Endodermal cell (in vitro differentiated cells): ENCODE data around the gene PRKAR2B. TPM values are rescaled to one million over a fixed set of nuclear protein-coding genes. Genes with fewer than 3 reads are reported as not detected.

Source experiments
- DNase-seq: peaks from one replicate; pipeline ENCODE4 v3.0.0-alpha.2; 2017
- H3K27ac ChIP-seq: 2 replicates; pipeline ENCODE4 v1.5.1; 2013; ENCODE audit warnings: mild to moderate bottlenecking, low read depth, low read length, moderate library complexity
- H3K27me3 ChIP-seq: 2 replicates; pipeline ENCODE4 v1.6.1; 2013; ENCODE audit warnings: mild to moderate bottlenecking, low read length, moderate library complexity; ENCODE audit not compliant: insufficient read depth, control insufficient read depth, poor library complexity, severe bottlenecking
- H3K36me3 ChIP-seq: 2 replicates; pipeline ENCODE4 v1.7.0; 2013; ENCODE audit warnings: mild to moderate bottlenecking, low read length, moderate library complexity; ENCODE audit not compliant: control insufficient read depth, insufficient read depth
- H3K4me1 ChIP-seq: one replicate; pipeline ENCODE4 v1.7.0; 2013; ENCODE audit warnings: low read length; ENCODE audit not compliant: control insufficient read depth, insufficient read depth
- H3K4me3 ChIP-seq: 2 replicates; pipeline ENCODE4 v1.5.1; 2013; ENCODE audit warnings: mild to moderate bottlenecking, low read length, moderate library complexity
- H3K9ac ChIP-seq: 2 replicates; pipeline ENCODE4 v1.6.1; 2013; ENCODE audit warnings: mild to moderate bottlenecking, low read length, moderate library complexity; ENCODE audit not compliant: poor library complexity, severe bottlenecking; ENCODE audit errors: extremely low read depth
- H3K9me3 ChIP-seq: 2 replicates; pipeline ENCODE4 v1.6.1; 2013; ENCODE audit warnings: mild to moderate bottlenecking, low read length, moderate library complexity; ENCODE audit not compliant: control insufficient read depth
- H3K27ac Mint-ChIP-seq: 2 replicates; pipeline ENCODE4 v1.8.0; 2020; ENCODE audit warnings: mixed read lengths
- H3K27me3 Mint-ChIP-seq: 2 replicates; pipeline ENCODE4 v1.8.0; 2021; ENCODE audit warnings: mild to moderate bottlenecking, mixed read lengths; ENCODE audit not compliant: insufficient read depth
- H3K36me3 Mint-ChIP-seq: 2 replicates; pipeline ENCODE4 v1.8.0; 2020; ENCODE audit warnings: low read depth, mixed read lengths
- H3K4me1 Mint-ChIP-seq: 2 replicates; pipeline ENCODE4 v1.8.0; 2020; ENCODE audit warnings: mixed read lengths
- H3K4me3 Mint-ChIP-seq: 2 replicates; pipeline ENCODE4 v1.8.0; 2020; ENCODE audit warnings: mild to moderate bottlenecking, moderate library complexity, mixed read lengths
- H3K9me3 Mint-ChIP-seq: 2 replicates; pipeline ENCODE4 v1.8.0; 2020; ENCODE audit warnings: mild to moderate bottlenecking, mixed read lengths
- CTCF ChIP-seq: fragments of 200-600 bp; sonication (generic); conservative IDR thresholded peaks from 2 replicates; pipeline ENCODE4 v1.5.0; 2021; ENCODE audit warnings: antibody characterized with exemption, mild to moderate bottlenecking
- WGBS, 2 experiments: methylation state at CpG; one replicate each; pipeline versions ENCODE4 v1.1.5 to v1.1.7; 2013; ENCODE audit warnings: missing lambda C conversion rate in 2 of 2, mixed read lengths in 1 of 2; ENCODE audit not compliant: insufficient coverage in 1 of 2, insufficient read length in 1 of 2; 5-methylcytosine and 5-hydroxymethylcytosine counted together
- total RNA-seq, 2 donors: library from RNA; stranded (reverse); fragmentation: NEBNext Ultra II Directional in 1 of 2; extraction: Animal tissue kit (Norgen Biotek cat#: 25700) in 1 of 2; gene quantifications; 2 replicates in 1 of 2; 3 replicates in 1 of 2; pipeline ENCODE4 v1.2.1, GENCODE V29; 2021

The PRKAR2B gene
- total RNA-seq, 2 donors from 2014 or later: 7.3 to 10.2 TPM

DNA sequence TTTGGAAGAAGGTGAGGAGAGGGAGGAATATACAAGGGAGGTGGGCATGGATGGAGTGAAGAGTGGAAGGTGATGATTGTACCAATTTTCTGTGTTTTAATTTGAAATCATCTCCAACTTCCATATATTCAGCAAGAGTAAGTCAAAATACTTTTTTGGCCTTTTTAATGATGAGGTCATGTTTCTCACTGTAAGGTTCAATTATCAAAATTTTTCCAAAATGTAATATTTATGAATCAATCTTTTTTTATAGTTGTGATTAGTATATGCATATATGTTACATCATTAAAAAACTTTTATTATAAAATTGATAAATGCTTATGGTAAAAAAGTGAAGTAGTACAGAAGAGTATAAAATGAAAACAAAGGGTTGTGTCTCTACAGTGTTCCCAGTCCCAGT lies 40.7 kb downstream of the PRKAR2B start:
- no peaks in the 10 kb centered on the region for H3K27me3 Mint-ChIP-seq
- no peaks in the 10 kb centered on the region for H3K27me3 ChIP-seq
- H3K27ac Mint-ChIP-seq: no peak overlapping the region
- no peak for DNase-seq
- H3K9ac ChIP-seq: no peak overlapping the region
- H3K36me3 ChIP-seq: no peaks in the 10 kb centered on the region
- no peaks in the 10 kb centered on the region for H3K36me3 Mint-ChIP-seq
- H3K9me3 ChIP-seq: no peaks in the 10 kb centered on the region
- H3K27ac ChIP-seq: no peak overlapping the region
- no peaks in the 10 kb centered on the region for H3K9me3 Mint-ChIP-seq
- no peak for TF ChIP-seq CTCF
- peaks cover 3% of the 10 kb centered on the region for H3K4me1 ChIP-seq
- no peak overlapping the region for H3K4me3 Mint-ChIP-seq
- no peak overlapping the region for H3K4me3 ChIP-seq
- H3K4me1 Mint-ChIP-seq: peaks cover 7% of the 10 kb centered on the region

DNA sequence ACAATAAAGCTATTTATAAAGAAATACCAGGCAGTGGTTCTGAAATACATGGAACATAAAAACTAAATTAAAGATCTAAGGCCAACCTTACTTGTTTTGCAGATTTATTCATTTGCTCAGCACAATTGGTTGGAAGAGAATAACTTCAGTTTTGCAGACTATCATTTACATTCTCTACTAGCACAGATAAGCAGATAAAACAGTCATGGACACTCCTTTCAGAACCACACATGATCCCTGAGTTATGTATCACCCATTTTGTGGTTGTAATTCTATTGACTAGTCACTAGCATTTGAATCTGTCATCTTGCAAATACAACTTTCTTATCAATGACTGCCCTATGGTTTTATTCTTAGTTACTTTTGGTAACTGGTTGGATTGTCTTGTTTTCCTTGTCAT lies 45.1 kb downstream of the PRKAR2B start:
- Mint-ChIP-seq H3K27ac (no peak overlapping the region), H3K27me3 (no peaks in the 10 kb centered on the region)

DNA sequence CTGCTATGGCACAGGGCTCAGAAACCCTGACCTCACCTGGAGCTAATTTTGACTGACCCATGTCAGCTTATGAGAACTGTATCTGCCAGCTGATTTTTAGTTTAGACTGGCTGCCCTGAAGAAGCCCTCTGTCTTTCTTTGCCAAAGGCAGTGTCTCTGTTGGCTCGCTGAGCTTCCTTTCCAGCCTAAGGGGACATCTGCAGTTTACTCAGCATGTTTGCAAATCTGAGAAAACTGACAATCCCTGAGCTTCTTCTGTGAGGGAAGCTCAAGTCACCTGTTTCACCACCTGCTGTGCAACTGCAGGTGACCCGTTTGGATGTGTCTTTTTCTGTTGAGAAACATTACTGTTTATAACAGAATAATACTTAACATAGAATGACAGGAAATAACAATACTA lies 46.0 kb downstream of the PRKAR2B start:
- H3K4me3 ChIP-seq: no peak overlapping the region
- WGBS, 2 experiments: 31 to 33% methylated on average over 1 to 2 of the region's 2 CpGs
- no peaks in the 10 kb centered on the region for H3K36me3 Mint-ChIP-seq
- no peaks in the 10 kb centered on the region for H3K27me3 ChIP-seq
- no peak for TF ChIP-seq CTCF
- H3K9me3 ChIP-seq: no peaks in the 10 kb centered on the region
- no peaks in the 10 kb centered on the region for H3K36me3 ChIP-seq
- H3K27ac ChIP-seq: no peak overlapping the region
- H3K27ac Mint-ChIP-seq: no peak overlapping the region
- H3K4me1 ChIP-seq: peaks cover 3% of the 10 kb centered on the region
- H3K27me3 Mint-ChIP-seq: no peaks in the 10 kb centered on the region
- no peaks in the 10 kb centered on the region for H3K9me3 Mint-ChIP-seq
- no peak overlapping the region for H3K4me3 Mint-ChIP-seq
- H3K4me1 Mint-ChIP-seq: peaks cover 11% of the 10 kb centered on the region
- peak; percentile 63 for DNase-seq
- no peak overlapping the region for H3K9ac ChIP-seq

More for the DNA sequence above, 45.1 kb downstream of the PRKAR2B start:
- H3K27ac ChIP-seq: no peak overlapping the region
- no peak for DNase-seq
- no peak overlapping the region for H3K4me3 ChIP-seq
- H3K9me3 Mint-ChIP-seq: no peaks in the 10 kb centered on the region
- H3K9me3 ChIP-seq: no peaks in the 10 kb centered on the region
- H3K4me3 Mint-ChIP-seq: no peak overlapping the region
- peaks cover 11% of the 10 kb centered on the region for H3K4me1 Mint-ChIP-seq
- H3K4me1 ChIP-seq: peaks cover 3% of the 10 kb centered on the region
- no peak for TF ChIP-seq CTCF
- H3K27me3 ChIP-seq: no peaks in the 10 kb centered on the region
- no peaks in the 10 kb centered on the region for H3K36me3 ChIP-seq
- H3K9ac ChIP-seq: no peak overlapping the region
- H3K36me3 Mint-ChIP-seq: no peaks in the 10 kb centered on the region
